Skeletal muscle satellite cell (primary cell): ENCODE data around the gene PABPC3. TPM values are rescaled to one million over a fixed set of nuclear protein-coding genes. Genes with fewer than 3 reads are reported as not detected.

ENCODE experiments used
- H3K27me3 ChIP-seq: 2 replicates; pipeline ENCODE4 v1.7.0; 2013; ENCODE audit warnings: low read length; ENCODE audit not compliant: control insufficient read depth, insufficient read depth
- H3K36me3 ChIP-seq: 2 replicates; pipeline ENCODE4 v1.7.0; 2013; ENCODE audit warnings: mild to moderate bottlenecking, control low read depth, low read length; ENCODE audit not compliant: insufficient read depth
- H3K4me1 ChIP-seq: 2 replicates; pipeline ENCODE4 v1.7.0; 2013; ENCODE audit warnings: low read length; ENCODE audit not compliant: control insufficient read depth, insufficient read depth
- H3K4me2 ChIP-seq: 2 replicates; pipeline ENCODE4 v1.7.0; 2013; ENCODE audit warnings: mild to moderate bottlenecking, low read length
- H3K4me3 ChIP-seq: 2 replicates; pipeline ENCODE4 v1.7.0; 2013; ENCODE audit warnings: low read length
- H3K9ac ChIP-seq: 2 replicates; pipeline ENCODE4 v1.7.0; 2013; ENCODE audit warnings: mild to moderate bottlenecking, low read depth, low read length, moderate library complexity
- H3K9me3 ChIP-seq: replicated peaks from 2 replicates; pipeline ENCODE4 v1.7.0; 2013; ENCODE audit warnings: mild to moderate bottlenecking, control low read depth, low read length
- small RNA-seq: library from RNA; depleted of rRNA; stranded (forward); fragments of <200 nt; gene quantifications from one replicate; pipeline ENCODE3, GENCODE V24; 2012

PABPC3 gene

DNA sequence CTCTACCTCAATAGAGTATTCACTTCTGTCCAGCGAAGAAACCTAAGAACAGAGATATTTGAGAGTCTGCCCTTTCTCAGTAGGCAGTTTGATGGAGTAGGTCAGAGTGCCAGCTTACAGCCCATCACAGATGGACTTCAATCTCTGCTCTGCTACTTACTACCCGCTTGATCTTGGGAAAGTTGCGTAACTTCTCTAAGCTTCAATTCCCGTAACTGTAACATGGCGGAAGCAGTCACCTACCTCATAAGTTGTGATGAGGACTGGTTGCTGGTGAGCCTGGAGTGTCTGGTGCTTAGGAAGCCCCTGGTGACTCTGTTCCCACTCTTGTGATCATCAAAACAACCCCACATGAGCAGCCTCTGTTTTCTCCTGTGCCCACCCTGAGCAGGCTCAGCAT, 45.1 kb downstream of the PABPC3 start:
- H3K4me1 ChIP-seq, result no peaks in the 10 kb centered on the region
- no peak overlapping the region for H3K4me2 ChIP-seq
- peaks cover 23% of the 10 kb centered on the region for H3K27me3 ChIP-seq
- no peak overlapping the region for H3K9ac ChIP-seq
- H3K36me3 ChIP-seq, result no peaks in the 10 kb centered on the region
- H3K9me3 ChIP-seq, result no peaks in the 10 kb centered on the region
- no peak overlapping the region for H3K4me3 ChIP-seq

DNA sequence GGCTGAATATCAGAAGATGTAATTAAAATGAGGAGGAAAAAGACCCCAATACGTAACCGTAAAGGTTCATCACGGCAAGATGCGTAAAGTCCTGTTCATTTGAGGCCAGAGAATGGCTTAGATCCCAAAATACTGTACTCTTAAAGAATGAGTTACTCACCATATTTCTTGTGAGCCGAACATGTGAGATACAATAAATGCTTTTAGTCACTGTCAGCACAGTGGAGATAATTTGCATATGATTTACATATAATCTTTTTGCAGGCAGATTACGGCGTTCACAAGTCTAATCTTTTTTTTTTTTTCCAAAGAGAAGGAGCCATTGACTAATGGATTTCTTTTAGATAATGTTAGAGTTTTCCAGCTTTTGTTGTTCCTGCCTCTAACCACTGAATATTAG, 47.8 kb downstream of the PABPC3 start:
- no peak overlapping the region for H3K9ac ChIP-seq
- no peaks in the 10 kb centered on the region for H3K9me3 ChIP-seq
- H3K4me3 ChIP-seq, result no peak overlapping the region
- H3K4me2 ChIP-seq, result no peak overlapping the region
- H3K27me3 ChIP-seq, result peaks cover 4% of the 10 kb centered on the region
- H3K36me3 ChIP-seq, result no peaks in the 10 kb centered on the region
- no peaks in the 10 kb centered on the region for H3K4me1 ChIP-seq

DNA sequence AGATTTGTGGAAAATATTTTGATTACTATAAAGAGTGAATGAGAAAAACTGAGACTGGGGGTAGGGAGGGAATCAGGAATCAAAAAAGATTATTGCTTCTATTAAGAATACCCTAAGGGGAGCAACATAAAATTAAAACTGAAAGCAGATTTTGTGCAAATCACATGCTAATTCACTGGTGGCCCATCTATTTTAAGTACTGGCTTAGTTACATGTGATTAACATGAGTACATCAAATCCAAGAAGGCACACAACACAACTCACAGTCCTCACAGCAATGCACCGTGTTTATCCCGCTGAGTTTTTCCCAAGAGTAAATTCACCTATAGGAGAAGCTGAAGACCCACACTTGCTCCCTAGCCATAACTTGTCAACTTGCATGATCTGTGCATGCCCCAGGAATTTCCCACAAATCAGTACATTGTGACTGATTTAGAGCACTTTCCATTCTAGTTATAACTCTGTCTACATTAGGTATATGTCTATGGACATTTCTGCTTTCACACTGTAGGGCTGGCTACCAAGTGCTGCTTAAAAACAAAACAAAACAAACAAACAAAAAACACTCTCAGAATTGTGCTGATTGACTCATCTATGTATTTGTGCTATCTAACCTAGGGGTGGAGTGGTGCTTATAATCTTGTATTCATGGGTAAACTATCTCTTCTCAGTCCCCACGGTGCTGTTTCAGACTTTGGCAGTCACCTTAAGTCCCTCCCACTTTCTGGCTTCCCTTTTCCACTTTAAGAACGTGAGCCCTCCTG, 51.9 kb downstream of the PABPC3 start:
- no peak overlapping the region for H3K4me2 ChIP-seq
- no peak overlapping the region for H3K9ac ChIP-seq
- H3K9me3 ChIP-seq, result no peaks in the 10 kb centered on the region
- peaks cover 14% of the 10 kb centered on the region for H3K27me3 ChIP-seq
- no peaks in the 10 kb centered on the region for H3K4me1 ChIP-seq
- no peaks in the 10 kb centered on the region for H3K36me3 ChIP-seq
- no peak overlapping the region for H3K4me3 ChIP-seq

DNA sequence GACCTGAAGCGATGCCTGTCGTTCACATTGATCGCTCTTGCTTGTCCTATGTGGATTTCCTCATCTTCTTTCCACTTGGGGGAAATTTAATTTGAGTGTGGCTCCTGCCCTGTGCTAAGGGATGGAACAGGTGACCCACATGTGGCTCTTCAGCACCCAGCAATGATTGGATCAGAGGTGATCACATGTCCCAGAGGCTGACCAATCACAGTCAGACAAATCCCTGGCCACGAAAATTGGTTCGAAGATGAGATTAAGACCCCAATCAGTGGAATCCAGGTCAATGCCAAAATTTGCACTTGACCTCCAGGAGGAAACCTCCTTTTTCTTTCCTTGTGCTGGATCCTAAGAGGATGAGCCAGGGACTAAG, 52.5 kb downstream of the PABPC3 start:
- Histone ChIP-seq H3K27me3 (peaks cover 14% of the 10 kb centered on the region), H3K9me3 (no peaks in the 10 kb centered on the region), H3K9ac (no peak overlapping the region), H3K4me1 (no peaks in the 10 kb centered on the region), H3K4me2 (no peak overlapping the region), H3K36me3 (no peaks in the 10 kb centered on the region), H3K4me3 (no peak overlapping the region)

Small RNAs within 50 kb of the gene (small RNA-seq; reads per million reads assigned to genes)
- gene AL359757.2, result not detected
